GM23338 (cell line): Measurements from ENCODE around the gene FARS2. TPM values are rescaled to one million over a fixed set of nuclear protein-coding genes. Genes with fewer than 3 reads are reported as not detected.

Source experiments
- ATAC-seq: fragments of 200-7000 bp; cut with Tn5 transposase; 3 replicates; pipeline ENCODE4 v1.9.1; 2020
- DNase-seq: peaks from one replicate; pipeline ENCODE4 v3.0.0-alpha.2; 2015; ENCODE audit warnings: low spot score
- H2AFZ ChIP-seq: fragments of 200-600 bp; sonication (generic); 2 replicates; pipeline ENCODE4 v1.8.0; 2016; ENCODE audit warnings: antibody characterized with exemption, mild to moderate bottlenecking, moderate library complexity
- H3F3A ChIP-seq: fragments of 200-600 bp; sonication (generic); replicated peaks from 2 replicates; pipeline ENCODE4 v1.8.0; 2017; ENCODE audit warnings: antibody characterized with exemption, mixed run types, low read depth
- H3K27ac ChIP-seq: fragments of 200-600 bp; sonication (generic); 2 replicates; pipeline ENCODE4 v1.6.1; 2016; ENCODE audit warnings: low read depth
- H3K27me3 ChIP-seq: fragments of 200-600 bp; sonication (generic); 2 replicates; pipeline ENCODE4 v1.8.0; 2016; ENCODE audit warnings: mild to moderate bottlenecking, mixed run types, moderate library complexity; ENCODE audit not compliant: insufficient read depth
- H3K36me3 ChIP-seq: fragments of 200-600 bp; sonication (generic); 2 replicates; pipeline ENCODE4 v1.8.0; 2016; ENCODE audit warnings: mild to moderate bottlenecking; ENCODE audit not compliant: insufficient read depth
- H3K4me1 ChIP-seq: fragments of 200-600 bp; sonication (generic); 2 replicates; pipeline ENCODE4 v1.8.0; 2016; ENCODE audit warnings: mild to moderate bottlenecking, moderate library complexity; ENCODE audit not compliant: insufficient read depth
- H3K4me2 ChIP-seq: fragments of 200-600 bp; sonication (generic); 2 replicates; pipeline ENCODE4 v1.7.1; 2017; ENCODE audit warnings: mixed run types
- H3K4me3 ChIP-seq: fragments of 200-600 bp; sonication (generic); 2 replicates; pipeline ENCODE4 v1.6.1; 2016; ENCODE audit warnings: mixed run types
- H3K79me2 ChIP-seq: fragments of 200-600 bp; sonication (generic); replicated peaks from 2 replicates; pipeline ENCODE4 v1.8.0; 2017; ENCODE audit warnings: mild to moderate bottlenecking; ENCODE audit not compliant: insufficient read depth
- H3K9me2 ChIP-seq: fragments of 200-600 bp; sonication (generic); 2 replicates; pipeline ENCODE4 v1.8.0; 2017; ENCODE audit not compliant: insufficient read depth
- H4K20me1 ChIP-seq: fragments of 200-600 bp; sonication (generic); replicated peaks from 2 replicates; pipeline ENCODE4 v1.8.0; 2017; ENCODE audit warnings: mild to moderate bottlenecking; ENCODE audit not compliant: insufficient read depth
- H3K27ac Mint-ChIP-seq: 2 replicates; pipeline ENCODE4 v1.8.0; 2020; ENCODE audit warnings: inconsistent platforms, mild to moderate bottlenecking, moderate library complexity, mixed read lengths
- H3K27me3 Mint-ChIP-seq: 3 replicates; pipeline ENCODE4 v1.8.0; 2022; ENCODE audit warnings: low read depth, mild to moderate bottlenecking, moderate library complexity, mixed read lengths, inconsistent platforms; ENCODE audit not compliant: insufficient read depth, poor library complexity
- H3K36me3 Mint-ChIP-seq: 3 replicates; pipeline ENCODE4 v1.8.0; 2021; ENCODE audit warnings: low read depth, mild to moderate bottlenecking, inconsistent platforms, moderate library complexity, mixed read lengths
- H3K4me1 Mint-ChIP-seq: 3 replicates; pipeline ENCODE4 v1.8.0; 2020; ENCODE audit warnings: mild to moderate bottlenecking, inconsistent platforms, mixed read lengths
- H3K4me3 Mint-ChIP-seq: 3 replicates; pipeline ENCODE4 v1.8.0; 2021; ENCODE audit warnings: moderate library complexity, mild to moderate bottlenecking, inconsistent platforms, mixed read lengths
- H3K9me3 Mint-ChIP-seq: 3 replicates; pipeline ENCODE4 v1.8.0; 2020; ENCODE audit warnings: moderate library complexity, mild to moderate bottlenecking, inconsistent platforms, mixed read lengths
- CREB1 ChIP-seq: fragments of 250-450 bp; sonication (Bioruptor Pico); IDR thresholded peaks from 2 replicates; pipeline ENCODE4 v1.5.0; 2020; ENCODE audit warnings: low read depth, mild to moderate bottlenecking, moderate library complexity
- ETS1 ChIP-seq: IDR thresholded peaks from 2 replicates; pipeline ENCODE4 v1.6.1; 2016; ENCODE audit warnings: antibody characterized with exemption
- EZH2 ChIP-seq: fragments of 200-600 bp; sonication (generic); IDR thresholded peaks from one replicate; pipeline ENCODE4 v1.8.0; 2017; ENCODE audit warnings: antibody characterized with exemption, mild to moderate bottlenecking, low read depth; ENCODE audit not compliant: unreplicated experiment
- EZH2phosphoT487 ChIP-seq: fragments of 200-600 bp; sonication (generic); IDR thresholded peaks from one replicate; pipeline ENCODE4 v1.8.1; 2018; ENCODE audit warnings: antibody characterized with exemption; ENCODE audit not compliant: unreplicated experiment
- JUNB ChIP-seq: IDR thresholded peaks from one replicate; pipeline ENCODE4 v1.6.1; 2016; ENCODE audit warnings: antibody characterized with exemption; ENCODE audit not compliant: unreplicated experiment
- NANOG ChIP-seq: IDR thresholded peaks from 2 replicates; pipeline ENCODE4 v1.6.1; 2016; ENCODE audit warnings: antibody characterized with exemption, borderline replicate concordance
- POLR2AphosphoS5 ChIP-seq: IDR thresholded peaks from 2 replicates; pipeline ENCODE4 v1.6.1; 2016; ENCODE audit warnings: antibody characterized with exemption, low read depth
- REST ChIP-seq: IDR thresholded peaks from one replicate; pipeline ENCODE4 v1.6.1; 2018; ENCODE audit warnings: antibody characterized with exemption; ENCODE audit not compliant: unreplicated experiment
- STAT1 ChIP-seq: IDR thresholded peaks from one replicate; pipeline ENCODE4 v1.6.1; 2016; ENCODE audit warnings: antibody characterized with exemption; ENCODE audit not compliant: unreplicated experiment
- ZNF114 ChIP-seq: fragments of 250-450 bp; sonication (Bioruptor Pico); IDR thresholded peaks from 2 replicates; pipeline ENCODE4 v1.5.0; 2020; ENCODE audit warnings: mild to moderate bottlenecking, moderate library complexity
- ZNF331 ChIP-seq: fragments of 250-450 bp; sonication (Bioruptor Pico); IDR thresholded peaks from 2 replicates; pipeline ENCODE4 v1.5.0; 2020; ENCODE audit warnings: low read depth, mild to moderate bottlenecking, moderate library complexity
- ZNF462 ChIP-seq: fragments of 250-450 bp; sonication (Bioruptor Pico); IDR thresholded peaks from 2 replicates; pipeline ENCODE4 v1.5.0; 2020; ENCODE audit warnings: mild to moderate bottlenecking, moderate library complexity
- polyA plus RNA-seq: library from polyadenylated mRNA; unstranded; fragments of >200 nt; fragmentation: Nextera tagmentation; extraction: Ambion mirVana; gene quantifications from 2 replicates; pipeline ENCODE4 v1.2.1, GENCODE V29; 2016
- total RNA-seq: library from RNA; depleted of rRNA; stranded (reverse); fragments of >200 nt; shearing (Covaris generic); gene quantifications from 2 replicates; pipeline ENCODE4 v1.2.3, GENCODE V29; 2014
- TF ChIP-seq, protein P1 (sequence below), 2 experiments: fragments of 200-600 bp in 1 of 2; sonication (generic) in 1 of 2; conservative IDR thresholded peaks; 2 replicates each; pipeline versions ENCODE4 v1.5.1 to v1.6.1; 2016 to 2017; ENCODE audit warnings: antibody characterized with exemption in 2 of 2, low read depth in 2 of 2, mild to moderate bottlenecking in 2 of 2, moderate library complexity in 1 of 2

Gene FARS2
- total and polyA plus RNA-seq, 2 experiments from 2014 or later: 7.6 to 19.0 TPM

DNA sequence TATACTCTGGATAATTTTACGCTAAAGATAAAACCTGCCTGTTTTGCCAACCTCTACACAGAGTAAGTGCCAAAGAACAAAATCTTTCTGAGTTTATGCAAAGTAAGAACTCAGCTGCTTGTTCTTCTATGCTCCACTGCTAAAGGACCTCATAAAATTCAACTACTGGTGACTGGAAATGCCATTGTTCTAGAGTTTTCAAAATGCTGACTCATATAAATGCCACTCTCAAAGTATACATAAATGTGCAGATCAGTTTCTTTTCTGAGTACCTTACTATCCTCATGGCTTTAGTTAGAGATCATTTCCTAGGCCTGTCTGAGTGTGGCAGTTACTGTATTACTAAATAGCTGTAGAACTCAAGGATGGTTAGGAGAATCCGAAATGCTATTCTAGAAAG, 46.2 kb upstream of the FARS2 start:
- Mint-ChIP-seq H3K4me3 (no peak overlapping the region), H3K27ac (no peak overlapping the region), H3K9me3 (no peaks in the 10 kb centered on the region), H3K4me1 (peaks cover 21% of the 10 kb centered on the region; the same call in 2 of the 3 replicates), H3K27me3 (peaks cover 6% of the 10 kb centered on the region), H3K36me3 (peaks cover 8% of the 10 kb centered on the region; the same call in 2 of the 3 replicates)
- Histone ChIP-seq H3K4me1 (no peaks in the 10 kb centered on the region; the same call in 1 of the 2 replicates), H2AFZ (no peak overlapping the region), H3K4me2 (no peak overlapping the region), H3K27me3 (no peaks in the 10 kb centered on the region), H3K27ac (no peak overlapping the region), H3K9me2 (no peaks in the 10 kb centered on the region), H4K20me1 (peaks cover 8% of the 10 kb centered on the region), H3K36me3 (no peaks in the 10 kb centered on the region), H3K4me3 (no peak overlapping the region), H3F3A (no peaks in the 10 kb centered on the region), H3K79me2 (peaks cover 5% of the 10 kb centered on the region)
- TF ChIP-seq EZH2phosphoT487: no peak
- no peak for TF ChIP-seq POLR2AphosphoS5
- TF ChIP-seq ZNF331 (CRISPR knock-in tag): no peak
- TF ChIP-seq STAT1: no peak
- TF ChIP-seq NANOG: no peak
- no peak for TF ChIP-seq EZH2
- no peak for TF ChIP-seq ZNF114 (CRISPR knock-in tag)
- no peak for TF ChIP-seq CREB1 (CRISPR knock-in tag)
- no peak for TF ChIP-seq JUNB
- TF ChIP-seq REST: no peak
- no peak for TF ChIP-seq ZNF462
- TF ChIP-seq, protein P1, sequence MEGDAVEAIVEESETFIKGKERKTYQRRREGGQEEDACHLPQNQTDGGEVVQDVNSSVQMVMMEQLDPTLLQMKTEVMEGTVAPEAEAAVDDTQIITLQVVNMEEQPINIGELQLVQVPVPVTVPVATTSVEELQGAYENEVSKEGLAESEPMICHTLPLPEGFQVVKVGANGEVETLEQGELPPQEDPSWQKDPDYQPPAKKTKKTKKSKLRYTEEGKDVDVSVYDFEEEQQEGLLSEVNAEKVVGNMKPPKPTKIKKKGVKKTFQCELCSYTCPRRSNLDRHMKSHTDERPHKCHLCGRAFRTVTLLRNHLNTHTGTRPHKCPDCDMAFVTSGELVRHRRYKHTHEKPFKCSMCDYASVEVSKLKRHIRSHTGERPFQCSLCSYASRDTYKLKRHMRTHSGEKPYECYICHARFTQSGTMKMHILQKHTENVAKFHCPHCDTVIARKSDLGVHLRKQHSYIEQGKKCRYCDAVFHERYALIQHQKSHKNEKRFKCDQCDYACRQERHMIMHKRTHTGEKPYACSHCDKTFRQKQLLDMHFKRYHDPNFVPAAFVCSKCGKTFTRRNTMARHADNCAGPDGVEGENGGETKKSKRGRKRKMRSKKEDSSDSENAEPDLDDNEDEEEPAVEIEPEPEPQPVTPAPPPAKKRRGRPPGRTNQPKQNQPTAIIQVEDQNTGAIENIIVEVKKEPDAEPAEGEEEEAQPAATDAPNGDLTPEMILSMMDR (conservative IDR thresholded peaks at IDR 0.05; ENCODE audit: low read depth in 2 of 2): no peak
- TF ChIP-seq ETS1: no peak
- DNase-seq: no peak
- ATAC-seq: no peak
